ENCODE results near the gene IFT27.

Gene IFT27

DNA sequence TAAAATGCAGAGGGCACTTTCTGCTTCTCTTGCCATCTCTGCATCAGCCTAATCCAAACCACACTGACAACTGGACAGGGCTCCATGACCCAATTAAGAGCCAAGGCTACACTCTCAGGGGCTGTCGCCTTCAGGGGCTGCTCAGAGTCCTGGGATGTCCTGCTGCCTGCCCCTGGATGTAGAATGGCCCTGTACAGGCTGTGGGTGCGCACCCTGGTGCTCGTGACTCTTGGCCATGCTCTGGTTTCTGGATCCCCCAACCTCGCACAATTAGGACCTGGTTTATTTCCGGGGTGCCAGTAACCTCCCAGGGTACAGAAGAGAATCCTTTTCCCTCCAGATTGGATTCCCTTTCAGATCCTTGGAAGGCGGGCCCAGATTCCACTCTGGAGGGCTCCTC lies 11.3 kb downstream of the IFT27 start:
- no peak overlapping the region for H3K27ac ChIP-seq
- TF ChIP-seq ZFX (IDR thresholded peaks at IDR 0.05; ENCODE audit: borderline replicate concordance) = no peak
- TF ChIP-seq, protein P1, sequence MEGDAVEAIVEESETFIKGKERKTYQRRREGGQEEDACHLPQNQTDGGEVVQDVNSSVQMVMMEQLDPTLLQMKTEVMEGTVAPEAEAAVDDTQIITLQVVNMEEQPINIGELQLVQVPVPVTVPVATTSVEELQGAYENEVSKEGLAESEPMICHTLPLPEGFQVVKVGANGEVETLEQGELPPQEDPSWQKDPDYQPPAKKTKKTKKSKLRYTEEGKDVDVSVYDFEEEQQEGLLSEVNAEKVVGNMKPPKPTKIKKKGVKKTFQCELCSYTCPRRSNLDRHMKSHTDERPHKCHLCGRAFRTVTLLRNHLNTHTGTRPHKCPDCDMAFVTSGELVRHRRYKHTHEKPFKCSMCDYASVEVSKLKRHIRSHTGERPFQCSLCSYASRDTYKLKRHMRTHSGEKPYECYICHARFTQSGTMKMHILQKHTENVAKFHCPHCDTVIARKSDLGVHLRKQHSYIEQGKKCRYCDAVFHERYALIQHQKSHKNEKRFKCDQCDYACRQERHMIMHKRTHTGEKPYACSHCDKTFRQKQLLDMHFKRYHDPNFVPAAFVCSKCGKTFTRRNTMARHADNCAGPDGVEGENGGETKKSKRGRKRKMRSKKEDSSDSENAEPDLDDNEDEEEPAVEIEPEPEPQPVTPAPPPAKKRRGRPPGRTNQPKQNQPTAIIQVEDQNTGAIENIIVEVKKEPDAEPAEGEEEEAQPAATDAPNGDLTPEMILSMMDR (IDR thresholded peaks at IDR 0.05) = no peak

DNA sequence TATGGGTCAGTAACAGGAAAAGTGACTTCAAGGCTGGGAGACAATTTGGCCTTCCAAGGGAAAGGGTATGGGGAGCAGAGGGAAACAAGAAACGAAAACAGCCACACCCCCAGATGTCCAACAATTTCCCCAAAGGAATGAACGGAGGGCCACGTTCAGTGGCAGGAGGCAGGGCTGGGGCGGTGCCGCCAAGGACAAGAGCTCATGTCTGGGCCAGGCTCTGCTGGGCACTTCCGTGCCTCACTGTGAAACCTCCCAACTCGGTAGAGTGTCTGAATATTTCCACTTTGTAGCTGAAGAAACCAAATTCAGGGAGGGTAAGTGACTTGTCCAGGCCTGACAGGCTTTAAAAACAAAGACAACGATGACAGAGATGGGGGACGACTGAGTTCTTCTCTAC lies 11.9 kb downstream of the IFT27 start:
- TF ChIP-seq, protein P1 (IDR thresholded peaks at IDR 0.05) = no peak
- no peak for TF ChIP-seq ZFX (IDR thresholded peaks at IDR 0.05; ENCODE audit: borderline replicate concordance)
- H3K27ac ChIP-seq = no peak overlapping the region

DNA sequence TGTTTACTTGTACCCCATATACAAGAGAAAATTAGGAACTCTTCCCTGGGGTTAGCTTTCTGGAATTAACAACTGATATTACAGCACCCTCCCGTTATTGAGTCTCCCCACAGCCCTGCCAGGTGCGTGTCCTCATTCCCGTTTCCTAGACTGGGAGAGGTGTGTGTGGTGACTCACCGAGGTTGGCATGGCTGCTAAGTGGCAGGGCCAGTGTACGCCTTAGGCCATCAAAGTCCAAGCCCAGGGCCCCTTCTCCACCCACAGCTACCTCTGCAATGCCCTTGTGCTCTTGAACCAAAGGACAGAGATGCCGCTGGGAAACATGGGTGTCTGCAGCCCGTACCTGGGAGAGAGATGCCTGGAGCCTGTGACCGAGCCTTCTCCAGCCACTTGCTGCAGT lies 12.3 kb downstream of the IFT27 start:
- H3K27ac ChIP-seq = no peak overlapping the region
- TF ChIP-seq, protein P1 (IDR thresholded peaks at IDR 0.05) = no peak
- TF ChIP-seq ZFX (IDR thresholded peaks at IDR 0.05; ENCODE audit: borderline replicate concordance) = no peak

DNA sequence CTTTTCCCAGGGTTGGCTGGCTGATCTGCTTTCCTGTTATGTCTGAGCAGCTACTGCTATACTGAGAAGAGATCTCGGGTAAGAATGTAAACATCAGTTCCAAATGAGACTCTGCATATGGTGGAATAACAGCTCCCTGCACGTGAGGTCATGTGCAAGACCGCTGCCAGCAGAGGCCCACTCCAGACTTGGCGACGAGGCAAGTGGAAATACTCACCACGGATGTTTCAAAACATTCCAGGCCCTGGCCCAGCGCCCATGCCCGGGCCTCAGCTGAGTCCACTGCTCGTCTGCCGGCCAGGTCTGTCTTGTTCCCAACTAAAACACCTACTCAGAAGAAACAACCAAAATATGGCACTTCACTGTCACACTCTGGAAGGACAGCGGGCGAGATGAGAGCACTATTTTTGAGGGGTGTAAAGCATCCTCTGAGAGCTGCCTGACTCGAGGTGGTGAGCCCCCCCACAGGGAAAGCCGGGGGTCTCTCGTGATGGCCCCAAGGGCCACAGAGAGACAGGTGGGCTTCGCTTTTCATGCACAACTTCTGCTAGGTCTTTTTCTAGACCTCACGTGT lies 13.1 kb downstream of the IFT27 start:
- no peak overlapping the region for H3K27ac ChIP-seq
- no peak for TF ChIP-seq ZFX (IDR thresholded peaks at IDR 0.05; ENCODE audit: borderline replicate concordance)
- TF ChIP-seq, protein P1 (IDR thresholded peaks at IDR 0.05) = no peak

DNA sequence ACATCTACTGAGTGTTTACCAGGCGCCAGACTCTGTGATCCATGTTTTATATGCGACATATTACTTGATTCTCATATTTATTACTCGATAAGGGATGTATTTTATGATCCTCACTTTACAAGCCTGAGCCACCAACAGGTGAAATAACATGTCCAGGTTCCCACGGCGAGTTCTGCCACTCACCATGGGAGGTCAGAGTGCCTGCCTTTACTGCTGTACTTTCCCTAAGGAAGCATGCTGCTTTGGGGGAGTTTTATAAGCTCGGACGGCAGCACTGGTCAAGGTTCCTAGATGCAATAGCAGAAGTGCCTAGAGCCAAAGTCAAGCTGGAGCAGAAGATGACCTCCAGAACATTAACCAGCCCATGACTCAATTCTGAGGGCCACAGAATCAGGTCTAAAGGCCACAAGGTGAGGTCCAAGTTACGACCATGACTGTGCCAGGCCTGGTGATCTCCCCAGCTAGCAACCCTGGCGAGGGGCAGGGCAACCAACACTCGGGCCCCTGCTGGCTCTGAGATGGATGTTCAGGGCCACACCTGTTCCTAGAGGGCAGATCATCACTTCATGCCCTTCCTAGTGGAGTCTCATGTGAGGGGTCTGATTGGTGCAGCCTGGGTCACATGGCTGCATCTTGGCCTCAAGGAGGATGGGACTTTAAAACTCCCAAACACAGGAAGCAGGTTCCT lies 14.2 kb downstream of the IFT27 start:
- TF ChIP-seq, protein P1 (IDR thresholded peaks at IDR 0.05) = no peak
- TF ChIP-seq ZFX (IDR thresholded peaks at IDR 0.05; ENCODE audit: borderline replicate concordance) = no peak
- no peak overlapping the region for H3K27ac ChIP-seq

DNA sequence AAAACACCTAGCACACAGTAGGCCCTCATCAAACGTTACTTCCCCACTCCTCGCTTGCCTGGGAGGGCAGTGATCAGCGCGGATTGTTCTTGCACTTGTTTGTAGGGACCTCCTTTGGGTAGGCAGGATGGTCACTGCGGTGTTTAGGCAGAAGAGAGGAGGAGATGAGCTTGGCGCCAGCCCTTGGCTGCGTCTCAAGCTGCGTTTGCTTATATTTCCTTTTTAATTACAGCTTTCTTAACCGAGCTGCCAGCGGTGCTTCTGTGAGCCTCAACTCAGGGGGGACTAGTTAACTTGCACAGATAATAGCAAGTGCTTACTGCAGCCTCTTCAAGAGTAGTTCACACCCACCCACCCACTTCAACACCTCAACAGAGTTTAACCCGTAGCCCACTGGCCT lies 15.1 kb downstream of the IFT27 start:
- TF ChIP-seq, protein P1 (IDR thresholded peaks at IDR 0.05) = no peak
- TF ChIP-seq ZFX (IDR thresholded peaks at IDR 0.05; ENCODE audit: borderline replicate concordance) = no peak
- no peak overlapping the region for H3K27ac ChIP-seq

DNA sequence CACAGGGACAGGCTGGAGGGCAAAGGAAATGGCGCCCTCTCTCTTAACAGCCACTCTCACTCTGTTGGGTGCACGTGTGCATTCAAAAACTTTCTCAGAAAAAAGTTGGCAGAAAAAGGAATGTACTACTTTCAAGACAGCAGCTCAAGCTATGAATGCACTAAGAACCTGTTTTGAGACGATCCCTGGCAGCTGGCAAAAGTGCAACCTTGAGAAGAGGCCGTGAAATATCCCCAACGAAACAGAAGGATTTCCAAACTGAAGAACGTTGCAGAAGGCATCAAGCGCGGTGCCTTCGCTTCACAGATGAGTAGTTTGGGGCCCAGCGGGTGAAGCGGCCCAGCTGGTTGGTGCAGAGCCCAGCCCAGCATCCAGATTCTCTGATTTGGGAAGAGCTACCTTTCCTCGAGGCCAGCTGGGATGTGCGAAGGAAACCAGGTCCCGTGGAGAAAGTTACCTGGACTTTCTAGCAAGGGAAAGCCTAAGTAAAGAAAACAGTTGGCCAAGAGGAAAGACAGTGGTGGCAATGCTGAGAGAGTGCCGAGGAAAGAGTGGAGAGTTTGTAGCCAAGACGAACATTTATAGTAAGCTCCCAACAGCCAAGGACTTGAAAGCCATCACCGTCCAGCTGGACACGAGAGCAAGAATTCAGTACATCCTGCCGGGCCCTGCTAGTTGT lies 16.3 kb downstream of the IFT27 start:
- no peak overlapping the region for H3K27ac ChIP-seq
- TF ChIP-seq, protein P1 (IDR thresholded peaks at IDR 0.05) = no peak
- no peak for TF ChIP-seq ZFX (IDR thresholded peaks at IDR 0.05; ENCODE audit: borderline replicate concordance)
